Muscle layer of colon (tissue), 2 donors: ENCODE measurements around the gene PDCD7.

Experiments
- H3K27ac ChIP-seq: one replicate; pipeline ENCODE4 v1.7.0; 2013; ENCODE audit warnings: low read depth, mild to moderate bottlenecking, low read length, moderate library complexity
- H3K27me3 ChIP-seq, 2 donors: one replicate each; pipeline ENCODE4 v1.7.0; 2013; ENCODE audit warnings: low read length in 2 of 2, mild to moderate bottlenecking in 2 of 2; ENCODE audit not compliant: insufficient read depth in 2 of 2, control insufficient read depth in 1 of 2
- H3K36me3 ChIP-seq: one replicate; pipeline ENCODE4 v1.7.0; 2013; ENCODE audit warnings: mild to moderate bottlenecking, low read length; ENCODE audit not compliant: insufficient read depth
- H3K4me1 ChIP-seq: one replicate; pipeline ENCODE4 v1.7.0; 2013; ENCODE audit warnings: mild to moderate bottlenecking, low read length; ENCODE audit not compliant: insufficient read depth
- H3K4me3 ChIP-seq, 2 donors: one replicate each; pipeline ENCODE4 v1.7.0; 2013; ENCODE audit warnings: low read length in 2 of 2, low read depth in 1 of 2, mild to moderate bottlenecking in 1 of 2, moderate library complexity in 1 of 2
- H3K9ac ChIP-seq: one replicate; pipeline ENCODE4 v1.7.0; 2013; ENCODE audit warnings: low read length
- H3K9me3 ChIP-seq: one replicate; pipeline ENCODE4 v1.7.0; 2013; ENCODE audit warnings: mild to moderate bottlenecking, low read length
- donor health status: abdominal sarcoma.
- donor health status: Adenocarcinoma of cecum.

PDCD7 gene

DNA sequence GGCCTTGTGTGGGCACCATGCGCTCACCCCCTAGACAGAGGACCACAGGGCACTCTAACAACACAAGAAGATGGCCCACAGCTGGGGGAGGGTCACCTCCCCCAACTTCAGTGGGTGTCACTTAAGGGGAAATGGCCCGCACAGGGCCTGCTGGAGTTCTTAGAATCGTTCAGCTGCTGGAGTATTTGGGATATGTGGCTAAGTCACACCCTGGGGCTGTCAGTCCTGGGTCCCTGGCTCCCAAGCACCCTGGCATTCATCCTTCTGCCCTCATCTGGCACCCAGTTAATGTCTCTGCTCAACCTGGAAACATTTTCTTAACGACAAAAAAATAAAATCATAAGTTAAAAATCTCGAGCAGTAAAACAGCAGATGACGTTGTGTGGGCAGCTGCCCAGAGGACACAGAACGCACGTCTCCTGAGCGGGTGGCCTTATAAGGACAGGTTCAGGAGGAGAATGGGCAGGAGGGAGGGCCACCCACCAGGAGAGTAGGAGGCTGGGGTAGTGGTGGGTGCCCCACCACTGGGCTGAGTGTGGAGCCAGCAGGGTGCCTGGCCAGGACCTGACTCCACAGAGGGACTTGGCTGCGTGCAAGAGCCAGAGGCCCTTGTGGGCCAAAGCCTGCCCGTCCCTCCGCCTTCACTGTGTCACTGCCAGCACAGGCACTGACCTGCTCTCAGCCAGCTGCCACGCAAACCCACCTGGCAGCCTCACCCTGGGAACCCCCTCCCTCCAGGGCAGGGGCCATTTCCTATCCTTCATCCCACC is 45.5 kb downstream of the PDCD7 start:
- Histone ChIP-seq H3K4me3 (no peak overlapping the region), H3K4me1 (peaks cover 74% of the 10 kb centered on the region), H3K9me3 (no peaks in the 10 kb centered on the region), H3K27ac (peak overlapping the region; percentile 85), H3K9ac (peak overlapping the region; percentile 74), H3K27me3 (no peaks in the 10 kb centered on the region), H3K36me3 (no peaks in the 10 kb centered on the region)

DNA sequence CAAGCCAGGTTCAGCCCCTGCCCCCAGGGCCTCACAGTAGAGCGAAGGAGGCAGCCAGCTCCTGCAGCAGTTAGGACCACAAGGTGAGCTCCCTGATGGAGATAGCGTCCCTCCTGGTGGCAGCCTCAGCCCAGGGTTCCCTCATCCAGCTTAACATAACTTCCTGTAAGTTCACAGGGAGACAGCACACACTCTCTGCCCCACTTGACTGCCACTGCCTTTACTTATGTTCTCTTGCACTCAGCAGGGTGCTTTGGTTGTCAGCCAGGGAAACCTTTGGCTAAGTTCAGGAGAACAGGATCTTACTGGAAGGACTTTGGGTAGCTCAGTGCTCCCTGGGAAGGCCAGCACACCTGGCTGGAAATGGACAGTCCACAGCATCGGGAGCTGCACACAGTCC is 46.2 kb downstream of the PDCD7 start:
- peak overlapping the region; percentile 74 for H3K9ac ChIP-seq
- no peaks in the 10 kb centered on the region for H3K9me3 ChIP-seq
- H3K4me1 ChIP-seq = peaks cover 74% of the 10 kb centered on the region
- H3K27me3 ChIP-seq = no peaks in the 10 kb centered on the region
- H3K27ac ChIP-seq = peak overlapping the region; percentile 85
- H3K36me3 ChIP-seq = no peaks in the 10 kb centered on the region
- H3K4me3 ChIP-seq = no peak overlapping the region

DNA sequence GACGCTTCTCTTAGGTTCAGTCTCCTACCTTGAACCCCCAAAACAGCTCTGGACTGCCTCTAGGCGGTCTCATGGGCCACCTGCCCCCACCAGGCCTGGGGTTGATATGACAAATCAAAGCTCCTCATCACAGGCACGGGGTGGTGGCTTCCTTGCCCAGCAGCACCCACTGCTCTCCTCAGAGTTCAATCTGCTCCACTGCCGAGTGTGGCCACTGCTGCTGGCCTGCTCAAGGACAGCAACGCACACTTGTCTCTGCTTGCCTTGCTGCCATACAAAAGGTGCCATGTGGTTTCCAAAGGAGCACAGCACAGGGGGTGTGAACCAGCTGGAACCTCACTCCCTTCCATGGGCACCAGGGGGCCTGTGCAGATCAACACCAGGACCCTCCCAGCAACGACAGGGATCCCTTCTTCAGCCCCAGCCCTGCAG is 46.9 kb downstream of the PDCD7 start:
- H3K4me3 ChIP-seq = no peak overlapping the region
- H3K36me3 ChIP-seq = no peaks in the 10 kb centered on the region
- peak overlapping the region; percentile 85 for H3K27ac ChIP-seq
- peaks cover 74% of the 10 kb centered on the region for H3K4me1 ChIP-seq
- H3K9me3 ChIP-seq = no peaks in the 10 kb centered on the region
- H3K27me3 ChIP-seq = no peaks in the 10 kb centered on the region
- H3K9ac ChIP-seq = peak overlapping the region; percentile 74

DNA sequence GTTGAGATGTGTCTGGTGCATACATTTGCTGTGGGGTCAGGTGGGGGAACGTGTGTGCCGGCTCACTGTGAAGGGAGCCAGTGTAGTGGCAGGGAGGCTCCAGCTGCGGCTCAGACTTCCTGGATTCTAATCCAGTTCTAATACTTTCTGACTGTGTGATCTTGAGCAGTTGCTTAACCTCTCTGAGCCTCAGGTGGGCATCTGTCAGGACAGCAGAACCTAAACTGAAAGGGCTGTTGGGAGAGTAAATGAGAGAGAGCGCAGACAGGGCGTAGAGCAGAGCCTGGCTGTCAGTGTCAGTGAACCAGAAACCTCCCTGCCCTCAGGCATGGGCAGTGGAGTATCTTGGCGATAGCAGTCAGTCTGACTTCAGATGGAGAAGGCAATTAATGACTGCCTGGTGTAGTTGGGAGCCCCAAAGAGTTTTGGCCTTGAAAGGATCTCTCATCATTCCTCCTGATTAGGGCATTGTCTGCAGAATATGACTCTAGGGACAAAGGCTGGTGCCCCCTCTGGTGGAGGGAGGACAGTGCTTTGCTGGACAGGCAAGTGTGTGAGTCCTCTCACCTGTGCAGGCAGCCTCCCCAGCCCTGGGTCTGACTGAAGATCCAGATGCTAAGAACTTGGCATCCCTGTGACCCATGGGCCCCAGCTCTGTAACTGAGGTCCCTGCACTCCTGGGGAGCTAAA is 47.5 kb downstream of the PDCD7 start:
- Histone ChIP-seq H3K27ac (peak overlapping the region; percentile 85), H3K9ac (no peak overlapping the region), H3K9me3 (no peaks in the 10 kb centered on the region), H3K4me3 (no peak overlapping the region), H3K36me3 (no peaks in the 10 kb centered on the region), H3K4me1 (peaks cover 75% of the 10 kb centered on the region), H3K27me3 (no peaks in the 10 kb centered on the region)

DNA sequence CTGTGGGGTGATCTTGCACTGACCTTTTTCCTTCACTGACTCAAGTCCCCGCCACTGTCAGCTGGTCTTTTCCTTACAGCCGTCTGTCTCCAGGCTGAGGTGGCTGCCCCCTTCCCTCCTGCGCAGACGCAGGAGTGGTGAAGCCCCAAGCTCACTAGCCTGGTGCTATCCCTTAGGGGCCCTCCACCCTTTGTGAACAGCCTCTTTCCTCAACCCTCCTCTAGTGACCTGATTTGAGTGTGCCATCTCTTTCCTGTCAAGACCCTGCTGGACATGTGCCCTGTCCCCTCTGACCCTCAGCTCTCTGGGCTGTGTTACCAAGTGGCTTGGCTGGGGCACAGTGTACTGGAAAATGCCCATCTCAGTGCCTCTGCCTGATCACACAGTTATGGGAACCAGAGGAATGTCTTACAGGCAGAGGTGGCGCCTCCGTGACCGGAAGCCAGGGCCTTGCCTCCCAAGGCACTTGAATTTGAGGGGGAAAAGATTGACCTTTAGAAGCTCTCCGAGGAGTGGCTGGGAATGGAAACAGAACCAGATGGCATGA is 48.3 kb downstream of the PDCD7 start:
- Histone ChIP-seq H3K9ac (no peak overlapping the region), H3K27me3 (no peaks in the 10 kb centered on the region), H3K4me3 (no peak overlapping the region), H3K36me3 (no peaks in the 10 kb centered on the region), H3K27ac (peak overlapping the region; percentile 85), H3K4me1 (peaks cover 78% of the 10 kb centered on the region), H3K9me3 (no peaks in the 10 kb centered on the region)

DNA sequence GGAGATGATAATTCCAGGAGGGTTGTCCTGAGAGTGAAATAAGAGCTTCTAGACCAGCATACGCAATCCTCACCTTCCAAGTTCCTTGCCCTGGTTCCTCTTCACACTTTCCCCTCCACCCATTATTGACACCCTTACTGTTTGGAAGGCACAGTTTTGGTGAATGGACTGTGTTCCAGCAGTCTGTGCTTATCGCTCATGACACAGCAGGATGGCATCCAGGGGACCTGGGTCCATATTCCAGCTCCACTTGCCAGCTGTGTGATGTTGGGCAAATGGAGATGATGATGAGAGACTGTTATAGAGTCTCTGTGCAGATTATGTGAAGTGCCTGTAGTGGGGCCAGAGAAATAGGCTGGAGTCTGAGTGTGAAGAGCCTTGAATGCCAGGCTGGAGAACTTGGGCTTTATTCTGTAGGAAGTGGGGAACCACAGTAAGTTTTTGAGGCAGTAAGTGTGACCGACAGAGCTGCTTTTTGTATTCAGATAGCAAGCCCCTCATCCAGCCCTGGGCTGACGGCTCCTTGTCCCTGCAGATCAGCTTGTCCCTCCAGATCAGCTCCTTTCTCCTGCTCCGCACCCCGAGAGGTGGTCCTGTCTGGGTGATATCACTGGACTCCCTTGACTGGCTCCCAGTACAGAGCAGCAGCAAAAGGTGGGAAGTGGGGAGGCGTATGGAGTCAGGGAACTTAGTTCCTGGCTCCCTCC is 49.0 kb downstream of the PDCD7 start:
- peak overlapping the region; percentile 51 for H3K27ac ChIP-seq
- H3K4me3 ChIP-seq = no peak overlapping the region
- H3K4me1 ChIP-seq = peaks cover 76% of the 10 kb centered on the region
- no peak overlapping the region for H3K9ac ChIP-seq
- no peaks in the 10 kb centered on the region for H3K36me3 ChIP-seq
- H3K27me3 ChIP-seq = no peaks in the 10 kb centered on the region
- H3K9me3 ChIP-seq = no peaks in the 10 kb centered on the region

DNA sequence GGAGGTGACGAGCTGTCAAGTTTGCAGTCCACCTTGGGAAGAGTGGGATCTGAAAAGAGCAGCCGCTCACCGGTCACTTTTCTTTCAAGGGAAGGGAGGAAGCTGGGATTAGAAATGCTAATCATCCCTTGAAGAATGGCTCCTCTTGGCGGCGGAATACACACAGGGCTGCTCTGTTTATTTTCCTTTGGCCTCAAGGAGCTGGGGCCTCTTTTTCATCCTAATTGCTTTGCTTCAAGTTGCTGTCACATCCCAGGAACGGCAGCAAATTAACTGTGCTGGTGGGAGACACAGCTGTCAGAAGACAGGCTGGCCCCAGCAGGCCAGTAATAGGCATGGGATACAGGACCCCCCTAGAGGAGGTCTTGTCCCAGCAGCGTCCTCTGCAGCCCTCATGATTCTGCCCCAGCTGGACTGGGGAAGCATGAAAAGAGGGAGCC is 50.3 kb downstream of the PDCD7 start:
- Histone ChIP-seq H3K4me3 (no peak overlapping the region), H3K9me3 (no peaks in the 10 kb centered on the region), H3K36me3 (no peaks in the 10 kb centered on the region), H3K27me3 (no peaks in the 10 kb centered on the region), H3K27ac (peak overlapping the region; percentile 60), H3K9ac (no peak overlapping the region), H3K4me1 (peaks cover 62% of the 10 kb centered on the region)

DNA sequence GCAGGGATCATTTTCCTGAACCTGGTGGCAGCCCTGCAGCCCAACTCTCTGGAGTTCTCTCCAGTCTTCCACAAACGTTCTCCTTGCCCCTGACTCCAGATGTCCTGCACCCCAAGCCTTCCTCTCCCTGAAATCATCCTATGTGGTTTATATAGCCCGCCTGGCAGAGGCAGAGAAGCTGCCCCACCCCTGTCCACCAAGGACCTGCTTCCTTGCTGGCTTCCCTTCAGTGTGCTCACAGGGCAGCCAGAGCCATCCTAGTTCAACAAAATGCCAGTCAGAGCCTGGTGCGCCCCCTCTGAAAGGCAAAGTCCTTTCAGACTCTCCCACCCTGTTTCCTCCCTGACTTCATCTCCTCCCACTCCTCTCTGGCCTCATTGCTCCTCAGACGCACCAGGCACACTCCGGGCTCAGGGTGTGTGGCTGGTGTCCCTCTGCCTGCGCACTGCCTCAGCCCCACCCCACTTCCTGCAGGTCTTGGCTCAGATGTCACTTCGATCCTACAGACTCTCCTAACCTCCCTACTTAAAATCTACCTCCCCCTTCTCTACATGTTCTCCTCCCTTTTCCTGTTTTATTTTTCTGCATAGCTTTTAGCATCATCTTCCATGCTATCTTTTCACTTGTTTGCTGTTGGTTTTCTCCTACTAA is 51.2 kb downstream of the PDCD7 start:
- H3K9me3 ChIP-seq = no peaks in the 10 kb centered on the region
- peaks cover 60% of the 10 kb centered on the region for H3K4me1 ChIP-seq
- H3K27me3 ChIP-seq = peaks cover 0 to 2% of the 10 kb centered on the region in 2 donors
- peak overlapping the region; percentile 7 for H3K9ac ChIP-seq
- H3K27ac ChIP-seq = peak overlapping the region; percentile 60
- H3K4me3 ChIP-seq = no peak overlapping the region
- H3K36me3 ChIP-seq = no peaks in the 10 kb centered on the region

DNA sequence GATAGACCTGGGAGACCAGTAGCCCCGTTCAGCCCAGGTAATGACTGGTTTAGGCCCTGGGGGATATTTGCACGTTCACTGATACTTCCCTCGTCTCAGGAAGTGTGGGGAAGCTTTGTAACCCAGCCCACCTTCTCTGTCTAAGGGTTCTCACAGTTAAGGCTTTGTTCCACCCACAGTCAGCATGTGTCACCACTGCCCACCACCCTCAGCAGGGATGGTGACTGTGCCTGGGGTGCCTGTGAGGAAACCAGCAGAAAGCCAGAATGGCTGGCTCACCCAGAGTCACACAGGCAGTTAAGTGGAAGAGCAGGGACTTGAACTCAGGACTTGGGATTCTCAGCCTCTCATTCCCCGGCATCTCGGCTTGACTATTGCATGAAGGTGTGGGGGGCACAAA is 51.9 kb downstream of the PDCD7 start:
- no peaks in the 10 kb centered on the region for H3K36me3 ChIP-seq
- no peak overlapping the region for H3K4me3 ChIP-seq
- H3K9ac ChIP-seq = peak overlapping the region; percentile 7
- H3K4me1 ChIP-seq = peaks cover 53% of the 10 kb centered on the region
- no peaks in the 10 kb centered on the region for H3K9me3 ChIP-seq
- H3K27ac ChIP-seq = no peak overlapping the region
- peaks cover 0 to 8% of the 10 kb centered on the region in 2 donors for H3K27me3 ChIP-seq

DNA sequence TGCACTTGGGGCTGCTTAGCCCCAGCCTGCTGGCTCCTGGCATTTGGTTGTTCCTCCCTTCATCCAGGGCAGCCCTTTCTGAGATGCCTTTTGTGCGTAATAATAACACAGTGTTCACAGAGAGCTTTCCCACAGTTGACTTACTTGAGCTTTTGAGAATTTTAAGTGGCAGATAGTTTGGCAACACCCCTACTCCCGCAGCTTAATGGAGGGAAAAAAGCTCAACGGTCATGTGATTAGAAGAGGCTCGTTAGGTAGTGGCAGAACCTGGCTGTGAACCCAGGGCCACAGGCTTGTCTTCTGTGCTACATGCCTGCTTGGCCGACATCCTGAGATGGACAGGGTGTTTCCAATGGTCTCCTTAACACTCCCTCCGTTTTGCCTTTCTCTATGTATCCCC is 52.3 kb downstream of the PDCD7 start:
- no peaks in the 10 kb centered on the region for H3K9me3 ChIP-seq
- H3K27me3 ChIP-seq = peaks cover 0 to 8% of the 10 kb centered on the region in 2 donors
- H3K9ac ChIP-seq = no peak overlapping the region
- no peak overlapping the region for H3K4me3 ChIP-seq
- no peak overlapping the region for H3K27ac ChIP-seq
- peaks cover 48% of the 10 kb centered on the region for H3K4me1 ChIP-seq
- H3K36me3 ChIP-seq = no peaks in the 10 kb centered on the region

DNA sequence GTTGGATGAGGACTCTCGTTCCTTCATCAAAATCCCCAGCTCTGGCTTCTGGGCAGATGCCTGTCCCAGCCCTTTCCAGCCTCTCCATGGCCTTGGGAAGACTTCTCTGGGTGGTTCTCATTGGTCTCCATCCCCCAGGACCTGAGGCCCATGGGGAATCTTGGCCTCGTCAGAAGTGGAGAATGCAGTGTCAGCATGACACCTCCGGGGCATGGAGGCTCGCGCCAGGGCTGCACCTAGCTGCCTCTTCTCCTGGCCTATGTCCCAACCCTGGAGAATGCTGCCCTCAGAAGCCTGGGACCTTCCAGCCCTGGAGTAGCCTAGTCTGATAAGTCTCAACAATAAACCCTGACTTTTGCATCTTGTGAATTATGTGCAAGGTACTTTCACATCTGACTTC is 54.0 kb downstream of the PDCD7 start:
- no peaks in the 10 kb centered on the region for H3K36me3 ChIP-seq
- H3K9me3 ChIP-seq = no peaks in the 10 kb centered on the region
- peaks cover 0 to 8% of the 10 kb centered on the region in 2 donors for H3K27me3 ChIP-seq
- H3K4me1 ChIP-seq = peaks cover 36% of the 10 kb centered on the region
- no peak overlapping the region for H3K4me3 ChIP-seq
- no peak overlapping the region for H3K27ac ChIP-seq
- no peak overlapping the region for H3K9ac ChIP-seq
